ENCODE data around the gene HSD17B12.

GRCh38 chr11:43866969-43867368, 186.4 kb downstream of the HSD17B12 start:
- TF ChIP-seq POLR2A (IDR thresholded peaks at IDR 0.05): no peak
- no peak for TF ChIP-seq CTCF (IDR thresholded peaks at IDR 0.05)
- no peak for TF ChIP-seq EP300 (IDR thresholded peaks at IDR 0.05)
- no peak for TF ChIP-seq POLR2AphosphoS5 (IDR thresholded peaks at IDR 0.05)
